GM21619 (cell line): ENCODE data around the gene SLC44A2.

Experiments used
- ATAC-seq: cut with Tn5 transposase; IDR thresholded peaks from one replicate; pipeline ENCODE4 v1.9.1; 2021; ENCODE audit not compliant: unreplicated experiment

SLC44A2 gene

DNA sequence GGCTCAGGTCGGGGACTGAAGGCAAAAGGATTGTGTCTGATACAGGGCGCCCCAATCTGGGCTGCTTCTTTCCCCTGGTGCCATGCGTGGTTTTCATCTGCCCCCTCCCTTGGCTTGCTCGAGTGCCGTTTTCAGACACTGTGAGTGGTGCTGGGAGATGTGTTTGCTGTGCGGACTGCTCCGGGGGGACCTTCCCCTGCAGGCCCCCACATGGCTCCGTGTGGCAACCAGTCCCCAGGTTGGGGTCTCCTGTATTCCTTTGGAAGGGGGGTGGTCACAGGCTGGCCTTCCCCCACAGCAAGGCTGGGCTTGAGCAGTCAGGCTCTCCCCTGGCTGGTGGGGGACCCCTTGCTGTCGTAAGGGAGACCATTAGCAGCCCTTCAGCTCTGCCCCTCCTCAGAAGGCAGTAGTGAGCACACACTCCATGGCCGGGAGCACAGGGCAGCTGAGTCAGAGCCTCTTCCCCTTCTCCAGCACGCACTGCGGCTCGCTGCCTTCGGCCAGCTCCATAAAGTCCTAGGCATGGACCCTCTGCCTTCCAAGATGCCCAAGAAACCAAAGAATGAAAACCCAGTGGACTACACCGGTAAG, 55.3 kb downstream of the SLC44A2 start:
- no peak for ATAC-seq

DNA sequence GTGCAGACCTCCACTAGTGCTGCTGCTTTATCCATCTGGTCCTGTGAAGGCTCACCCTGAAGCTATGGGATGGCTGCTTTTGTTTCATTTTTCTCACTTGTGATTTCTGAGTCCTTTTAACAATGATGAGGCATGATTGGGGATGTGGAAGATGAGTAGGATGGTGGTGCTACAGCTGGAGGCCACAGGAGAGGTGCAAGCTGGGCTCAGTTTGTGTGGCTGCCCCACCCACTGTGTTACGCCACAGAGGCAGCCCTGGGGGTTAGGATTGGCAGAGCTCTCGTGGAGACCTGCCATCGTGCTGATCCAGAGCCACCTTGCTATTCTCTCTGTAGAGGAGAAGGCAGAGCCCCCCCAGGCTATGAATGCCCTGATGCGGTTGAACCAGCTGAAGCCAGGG, 56.3 kb downstream of the SLC44A2 start:
- ATAC-seq, result no peak

DNA sequence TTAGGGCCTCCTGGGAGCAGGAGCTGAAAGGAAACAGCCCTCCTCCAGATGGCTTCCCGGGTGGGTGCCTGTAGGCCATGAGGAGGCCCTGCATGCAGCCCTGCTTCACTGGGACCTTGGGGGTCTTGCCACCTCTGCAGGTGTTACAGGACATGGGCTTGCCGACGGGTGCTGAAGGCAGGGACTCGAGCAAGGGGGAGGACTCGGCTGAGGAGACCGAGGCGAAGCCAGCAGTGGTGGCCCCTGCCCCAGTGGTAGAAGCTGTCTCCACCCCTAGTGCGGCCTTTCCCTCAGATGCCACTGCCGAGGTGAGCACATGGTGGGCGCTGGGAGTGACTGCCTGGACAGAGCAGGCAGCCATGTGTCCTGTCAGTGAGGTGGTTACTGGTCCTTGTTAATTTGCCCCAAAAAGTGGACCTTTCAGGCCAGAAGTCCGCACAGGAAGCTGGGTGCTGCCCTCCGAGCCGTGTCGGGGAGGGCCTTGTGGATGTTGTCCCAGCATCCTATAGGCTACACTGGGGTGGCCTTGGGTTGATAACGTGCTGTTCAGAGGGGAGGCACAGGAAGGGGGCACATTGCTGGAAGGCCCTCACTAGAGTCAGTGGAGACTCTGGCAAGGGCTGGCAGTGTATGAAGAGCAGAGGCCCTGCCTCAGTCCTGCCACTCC, 57.2 kb downstream of the SLC44A2 start:
- no peak for ATAC-seq

DNA sequence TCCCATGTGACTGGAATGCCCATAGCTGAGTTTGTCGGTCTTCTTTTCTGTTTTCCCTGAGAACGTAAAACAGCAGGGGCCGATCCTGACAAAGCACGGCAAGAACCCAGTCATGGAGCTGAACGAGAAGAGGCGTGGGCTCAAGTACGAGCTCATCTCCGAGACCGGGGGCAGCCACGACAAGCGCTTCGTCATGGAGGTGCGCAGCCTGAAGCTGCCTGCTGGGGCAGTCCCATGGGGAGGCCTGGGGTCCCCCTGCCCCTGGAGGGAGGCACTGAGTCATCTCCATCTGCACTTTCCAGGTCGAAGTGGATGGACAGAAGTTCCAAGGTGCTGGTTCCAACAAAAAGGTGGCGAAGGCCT, 57.7 kb downstream of the SLC44A2 start:
- ATAC-seq, result no peak

DNA sequence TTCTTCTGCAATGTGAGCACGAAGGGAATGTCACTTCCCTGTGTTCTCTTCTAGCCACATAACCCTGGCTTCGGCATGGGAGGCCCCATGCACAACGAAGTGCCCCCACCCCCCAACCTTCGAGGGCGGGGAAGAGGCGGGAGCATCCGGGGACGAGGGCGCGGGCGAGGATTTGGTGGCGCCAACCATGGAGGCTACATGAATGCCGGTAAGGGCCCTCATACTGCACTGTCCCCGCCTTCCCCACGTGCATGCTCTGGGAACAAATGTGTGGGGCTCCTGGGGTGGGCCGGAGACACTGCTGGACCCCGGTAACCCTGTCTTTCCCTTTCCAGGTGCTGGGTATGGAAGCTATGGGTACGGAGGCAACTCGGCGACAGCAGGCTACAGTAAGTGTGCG, 58.2 kb downstream of the SLC44A2 start:
- ATAC-seq, result no peak

DNA sequence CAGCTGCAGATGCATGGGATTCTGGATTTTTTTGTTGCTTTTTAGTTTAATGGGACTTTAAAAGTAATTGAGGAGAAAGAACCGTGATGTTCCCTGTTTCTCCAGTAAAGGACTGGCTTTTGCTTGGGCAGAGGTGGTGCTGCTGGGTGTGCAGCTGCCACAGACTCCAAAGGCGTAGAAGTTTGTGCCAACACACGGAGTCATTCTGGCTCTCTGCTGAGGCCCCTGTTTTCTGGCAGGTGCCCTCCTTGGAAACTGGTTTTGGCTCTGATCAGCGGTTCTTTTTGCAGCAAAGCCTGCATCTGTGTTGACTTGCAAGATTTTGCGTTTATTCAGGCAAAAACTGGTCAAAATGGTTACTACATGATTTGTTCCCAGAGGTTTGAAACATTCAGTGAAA, 59.9 kb downstream of the SLC44A2 start:
- no peak for ATAC-seq

GRCh38 chr19:10686193-10686592, 60.8 kb downstream of the SLC44A2 start:
- ATAC-seq, result no peak

- no peak for ATAC-seq
Observed at GRCh38 chr19:10686661-10687517, 61.5 kb downstream of the SLC44A2 start.

DNA sequence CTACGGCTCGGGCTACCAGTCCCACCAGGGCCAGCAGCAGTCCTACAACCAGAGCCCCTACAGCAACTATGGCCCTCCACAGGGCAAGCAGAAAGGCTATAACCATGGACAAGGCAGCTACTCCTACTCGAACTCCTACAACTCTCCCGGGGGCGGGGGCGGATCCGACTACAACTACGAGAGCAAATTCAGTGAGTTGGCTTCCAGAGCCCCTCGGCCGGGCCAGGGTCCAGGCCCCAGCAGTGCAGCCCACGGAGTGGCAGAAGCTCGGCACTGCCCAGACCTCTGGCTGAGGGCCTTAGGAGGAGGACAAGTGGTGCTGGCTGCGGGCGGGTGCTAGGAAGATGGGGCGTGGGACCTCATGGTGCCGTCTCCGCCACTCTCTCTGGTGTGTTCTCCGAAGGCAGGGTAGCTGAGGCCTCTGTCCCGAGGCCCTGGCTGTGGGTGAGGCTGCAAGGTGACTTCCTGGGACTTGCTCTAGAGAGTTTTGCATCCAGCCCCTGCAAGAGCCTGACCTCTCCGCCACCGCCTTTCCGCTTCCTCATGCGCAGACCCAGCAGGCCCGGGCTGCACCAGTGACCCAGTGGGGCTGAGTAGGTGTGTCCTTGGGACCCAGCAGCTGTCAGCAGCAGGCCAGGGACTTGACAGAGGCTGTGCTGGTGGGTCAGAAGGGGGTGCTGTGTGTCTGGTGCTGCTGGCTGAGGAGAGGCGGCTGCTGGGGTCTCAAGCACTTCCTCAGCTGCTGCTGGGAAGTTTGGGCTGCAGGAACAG, 62.4 kb downstream of the SLC44A2 start:
- no peak for ATAC-seq

GRCh38 chr19:10688545-10689280, 63.4 kb downstream of the SLC44A2 start:
- ATAC-seq, result no peak

- no peak for ATAC-seq
Observed at GRCh38 chr19:10690341-10690781, 65.0 kb downstream of the SLC44A2 start.

DNA sequence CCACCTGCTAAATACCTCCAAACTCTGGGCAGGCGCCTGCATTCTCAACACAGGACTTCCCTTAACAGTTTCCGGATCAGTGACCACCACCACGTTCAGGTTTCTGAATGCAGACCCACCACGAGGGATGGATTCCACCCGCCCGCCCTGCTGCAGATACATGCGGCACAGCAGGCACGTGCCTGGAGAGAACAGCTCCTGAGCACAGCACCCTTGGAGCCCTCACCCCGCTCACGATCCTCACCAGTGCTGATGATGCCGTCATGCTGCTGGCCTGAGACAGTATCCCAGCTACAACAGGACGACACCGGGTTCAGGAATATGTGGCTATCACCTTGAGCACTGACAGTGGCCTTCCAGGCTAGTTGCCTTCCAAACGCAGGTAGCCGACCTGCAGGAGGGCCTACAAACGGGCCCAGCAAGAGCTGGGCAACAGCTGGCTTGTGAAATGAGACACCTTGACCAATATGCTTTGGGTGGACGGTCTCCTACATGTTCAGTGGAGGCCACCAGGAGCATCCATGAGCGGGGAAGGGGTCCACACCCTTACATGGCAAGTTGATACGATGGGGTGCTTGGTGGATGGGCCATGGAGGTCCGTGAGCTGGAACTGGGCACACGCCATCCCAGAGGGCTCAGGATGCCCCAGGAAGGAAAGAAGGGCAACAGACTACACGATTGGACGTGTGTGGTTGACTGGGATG, 66.0 kb downstream of the SLC44A2 start:
- no peak for ATAC-seq

GRCh38 chr19:10691883-10692282, 66.5 kb downstream of the SLC44A2 start:
- ATAC-seq, result no peak

DNA sequence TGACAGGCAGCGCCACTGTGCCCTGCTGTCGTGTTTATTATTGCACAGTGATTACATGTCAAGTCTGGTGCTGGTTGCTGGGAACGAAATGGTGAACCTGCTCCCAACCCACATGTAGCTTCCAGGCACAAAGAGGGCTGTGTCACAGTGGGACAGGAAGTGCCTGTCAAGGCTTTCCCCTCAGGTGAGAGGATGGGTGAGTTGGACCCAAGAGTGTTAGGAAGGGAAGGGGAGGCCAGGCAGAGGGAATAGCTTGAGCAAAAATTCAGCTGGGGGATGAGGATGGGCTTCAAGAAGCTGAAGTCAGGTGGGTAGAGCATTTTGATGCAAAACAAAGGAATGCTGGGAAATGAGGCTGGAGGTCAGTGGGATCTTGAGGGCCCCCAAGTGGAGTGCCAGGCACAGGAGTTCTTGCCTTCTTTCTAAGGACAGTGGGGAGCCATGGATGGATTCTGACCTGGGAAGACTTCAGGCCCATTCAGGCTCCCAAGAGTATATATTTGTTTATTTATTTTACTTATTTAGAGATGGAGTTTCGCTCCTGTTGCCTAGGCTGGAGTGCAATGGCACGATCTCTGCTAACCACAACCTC, 67.4 kb downstream of the SLC44A2 start:
- ATAC-seq, result no peak
